Liver (tissue), 9 donors: ENCODE measurements around the gene CMTR2. TPM values are rescaled to one million over a fixed set of nuclear protein-coding genes. Genes with fewer than 3 reads are reported as not detected.

Source experiments
- DNase-seq: peaks from one replicate; pipeline ENCODE4 v3.0.0-alpha.2; 2017; ENCODE audit warnings: low spot score
- H3K27ac ChIP-seq, 2 donors: one replicate each; pipeline ENCODE4 v1.7.0; 2013; ENCODE audit warnings: inconsistent platforms in 2 of 2, low read length in 2 of 2, control low read depth in 1 of 2, low read depth in 1 of 2, mild to moderate bottlenecking in 1 of 2
- H3K27me3 ChIP-seq, 4 donors: one replicate each; pipeline versions ENCODE4 v1.6.1 to v1.7.0; 2013; ENCODE audit warnings: low read length in 3 of 4, inconsistent platforms in 1 of 4, mild to moderate bottlenecking in 1 of 4, moderate library complexity in 1 of 4; ENCODE audit not compliant: control insufficient read depth in 4 of 4, insufficient read depth in 4 of 4
- H3K36me3 ChIP-seq, 4 donors: one replicate each; pipeline versions ENCODE4 v1.6.1 to v1.7.0; 2013; ENCODE audit warnings: low read length in 3 of 4, mild to moderate bottlenecking in 3 of 4, low read depth in 1 of 4, moderate library complexity in 1 of 4; ENCODE audit not compliant: control insufficient read depth in 4 of 4, insufficient read depth in 3 of 4
- H3K4me1 ChIP-seq, 4 donors: one replicate each; pipeline versions ENCODE4 v1.6.1 to v1.7.0; 2013; ENCODE audit warnings: low read length in 3 of 4, mild to moderate bottlenecking in 3 of 4, moderate library complexity in 1 of 4; ENCODE audit not compliant: control insufficient read depth in 4 of 4, insufficient read depth in 4 of 4
- H3K4me3 ChIP-seq, 3 donors: one replicate each; pipeline versions ENCODE4 v1.6.1 to v1.7.0; 2013; ENCODE audit warnings: low read length in 3 of 3, control low read depth in 1 of 3, low read depth in 1 of 3, mild to moderate bottlenecking in 1 of 3
- H3K9ac ChIP-seq, 2 donors: one replicate each; pipeline ENCODE4 v1.7.0; 2013; ENCODE audit warnings: low read length in 2 of 2, mild to moderate bottlenecking in 2 of 2, moderate library complexity in 2 of 2, control low read depth in 1 of 2, low read depth in 1 of 2
- H3K9me3 ChIP-seq, 4 donors: one replicate each; pipeline versions ENCODE4 v1.6.1 to v1.7.0; 2013; ENCODE audit warnings: low read length in 3 of 4; ENCODE audit not compliant: control insufficient read depth in 4 of 4
- ATF3 ChIP-seq: IDR thresholded peaks from 2 replicates; pipeline ENCODE4 v1.6.1; 2016; ENCODE audit warnings: antibody characterized with exemption
- CTCF ChIP-seq: fragments of 150-350 bp; IDR thresholded peaks from 2 replicates; pipeline ENCODE4 v1.5.1; 2017; ENCODE audit warnings: improper control_type of control experiment, low read depth, low read length; ENCODE audit not compliant: missing input control
- EGR1 ChIP-seq, 2 donors: IDR thresholded peaks; 2 replicates each; pipeline ENCODE4 v1.6.1; 2016 to 2018; ENCODE audit warnings: antibody characterized with exemption in 2 of 2, low read depth in 2 of 2
- FOXA1 ChIP-seq: IDR thresholded peaks from 2 replicates; pipeline ENCODE4 v1.6.1; 2016; ENCODE audit warnings: antibody characterized with exemption
- FOXA2 ChIP-seq: IDR thresholded peaks from 2 replicates; pipeline ENCODE4 v1.6.1; 2016; ENCODE audit warnings: antibody characterized with exemption
- GABPA ChIP-seq, 2 donors: IDR thresholded peaks in 1 of 2; conservative IDR thresholded peaks in 1 of 2; 2 replicates each; pipeline ENCODE4 v1.6.1; 2016; ENCODE audit warnings: antibody characterized with exemption in 2 of 2, mild to moderate bottlenecking in 1 of 2, moderate library complexity in 1 of 2
- HNF4A ChIP-seq, 2 donors: conservative IDR thresholded peaks; 2 replicates each; pipeline ENCODE4 v1.6.1; 2016; ENCODE audit warnings: antibody characterized with exemption in 2 of 2, mild to moderate bottlenecking in 2 of 2
- HNF4G ChIP-seq: IDR thresholded peaks from 2 replicates; pipeline ENCODE4 v1.6.1; 2016; ENCODE audit warnings: antibody characterized with exemption
- JUND ChIP-seq, 2 donors: IDR thresholded peaks; 2 replicates each; pipeline ENCODE4 v1.6.1; 2016; ENCODE audit warnings: antibody characterized with exemption in 2 of 2
- MAX ChIP-seq: IDR thresholded peaks from 2 replicates; pipeline ENCODE4 v1.6.1; 2016; ENCODE audit warnings: antibody characterized with exemption
- NR2F2 ChIP-seq: IDR thresholded peaks from 2 replicates; pipeline ENCODE4 v1.6.1; 2016; ENCODE audit warnings: antibody characterized with exemption
- RAD21 ChIP-seq, 2 donors: IDR thresholded peaks; 2 replicates each; pipeline ENCODE4 v1.6.1; 2016; ENCODE audit warnings: antibody characterized with exemption in 2 of 2, mild to moderate bottlenecking in 2 of 2
- REST ChIP-seq: IDR thresholded peaks from 2 replicates; pipeline ENCODE4 v1.6.1; 2016; ENCODE audit warnings: antibody characterized with exemption, mild to moderate bottlenecking
- RXRA ChIP-seq, 2 donors: IDR thresholded peaks; 2 replicates each; pipeline ENCODE4 v1.6.1; 2017 to 2018; ENCODE audit warnings: antibody characterized with exemption in 2 of 2, mild to moderate bottlenecking in 1 of 2
- SP1 ChIP-seq: IDR thresholded peaks from 2 replicates; pipeline ENCODE4 v1.6.1; 2018; ENCODE audit warnings: antibody characterized with exemption, mild to moderate bottlenecking
- TAF1 ChIP-seq: conservative IDR thresholded peaks from 2 replicates; pipeline ENCODE4 v1.6.1; 2016; ENCODE audit warnings: antibody characterized with exemption, mild to moderate bottlenecking
- YY1 ChIP-seq: IDR thresholded peaks from 2 replicates; pipeline ENCODE4 v1.6.1; 2016; ENCODE audit warnings: antibody characterized with exemption, mild to moderate bottlenecking
- ZBTB33 ChIP-seq: IDR thresholded peaks from 2 replicates; pipeline ENCODE4 v1.6.1; 2016; ENCODE audit warnings: antibody characterized with exemption
- whole genome bisulfite sequencing: extraction: QIAGEN DNeasy Blood & Tissue Kit; methylation state at CpG from one replicate; pipeline ENCODE4 v1.1.7; 2013; 5-methylcytosine and 5-hydroxymethylcytosine counted together
- polyA plus RNA-seq, 2 donors: library from polyadenylated mRNA; stranded (reverse) in 1 of 2; unstranded in 1 of 2; fragments of 200-250 nt in 1 of 2; fragments of >200 nt in 1 of 2; fragmentation: Nextera tagmentation in 1 of 2; extraction: Ambion mirVana in 1 of 2; gene quantifications; one replicate each; pipeline versions ENCODE4 v1.2.1 to v1.2.3, GENCODE V29; 2013 to 2015
- total RNA-seq, 2 donors: library from RNA; depleted of rRNA; stranded (reverse); fragments of >200 nt; gene quantifications; one replicate each; pipeline ENCODE4 v1.2.3, GENCODE V29; 2014
- donor health status: healthy.
- donor health status: healthy.
- donor health status: healthy.
- donor health status: healthy.
- donor health status: healthy.

CMTR2 gene
- total and polyA plus RNA-seq, 4 donors: 6.8 to 28.0 (median 15.0) TPM

GRCh38 chr16:71337631-71338030, 48.4 kb upstream of the CMTR2 start:
- Histone ChIP-seq H3K36me3 (no peaks in the 10 kb centered on the region), H3K4me3 (no peak overlapping the region), H3K27ac (no peak overlapping the region), H3K9ac (no peak overlapping the region), H3K9me3 (peaks cover 0 to 4% (median 0%) of the 10 kb centered on the region in 4 donors), H3K27me3 (no peaks in the 10 kb centered on the region), H3K4me1 (no peaks in the 10 kb centered on the region)
- no peak for DNase-seq
- no peak for TF ChIP-seq SP1
- WGBS: 60% methylated on average over 1 of the region's 1 CpG

GRCh38 chr16:71328151-71328550, 38.9 kb upstream of the CMTR2 start:
- Histone ChIP-seq H3K9me3 (peaks cover 0 to 5% (median under 1%) of the 10 kb centered on the region in 4 donors), H3K27me3 (no peaks in the 10 kb centered on the region), H3K4me1 (no peaks in the 10 kb centered on the region), H3K36me3 (no peaks in the 10 kb centered on the region), H3K27ac (no peak overlapping the region), H3K4me3 (no peak overlapping the region), H3K9ac (no peak overlapping the region)
- no peak for TF ChIP-seq HNF4G
- TF ChIP-seq TAF1: no peak
- TF ChIP-seq FOXA2: no peak
- TF ChIP-seq GABPA (IDR thresholded peaks at IDR 0.05 in 1 of 2, conservative IDR thresholded peaks at IDR 0.05 in 1 of 2): no peak
- no peak for TF ChIP-seq FOXA1
- no peak for TF ChIP-seq SP1
- no peak for TF ChIP-seq ZBTB33
- no peak for TF ChIP-seq YY1
- no peak for TF ChIP-seq EGR1 (IDR thresholded peaks at IDR 0.05; ENCODE audit: low read depth in 2 of 2)
- no peak for TF ChIP-seq MAX
- TF ChIP-seq ATF3: no peak
- TF ChIP-seq RAD21 (IDR thresholded peaks at IDR 0.05): no peak
- TF ChIP-seq RXRA (IDR thresholded peaks at IDR 0.05): no peak
- no peak for TF ChIP-seq NR2F2
- TF ChIP-seq REST: no peak
- TF ChIP-seq CTCF: no peak
- TF ChIP-seq JUND (IDR thresholded peaks at IDR 0.05): no peak
- no peak for TF ChIP-seq HNF4A (conservative IDR thresholded peaks at IDR 0.05)
- no peak for DNase-seq
- WGBS: 88% methylated on average over 3 of the region's 3 CpGs
